CD4-positive, alpha-beta T cell treated with Interleukin-6 at 100 ng/mL for 8 hours (primary cell): ENCODE results near the gene BCKDHB.
"Not testable (repeated sequence)": the region's sequence is repeated elsewhere in the genome, so short reads cannot be mapped to it uniquely, and the experiment has no call there.

Source experiments
- DNase-seq: peaks from one replicate; pipeline ENCODE4 v3.0.0-alpha.2; 2020; ENCODE audit warnings: mixed read lengths, low spot score

The BCKDHB gene

DNA sequence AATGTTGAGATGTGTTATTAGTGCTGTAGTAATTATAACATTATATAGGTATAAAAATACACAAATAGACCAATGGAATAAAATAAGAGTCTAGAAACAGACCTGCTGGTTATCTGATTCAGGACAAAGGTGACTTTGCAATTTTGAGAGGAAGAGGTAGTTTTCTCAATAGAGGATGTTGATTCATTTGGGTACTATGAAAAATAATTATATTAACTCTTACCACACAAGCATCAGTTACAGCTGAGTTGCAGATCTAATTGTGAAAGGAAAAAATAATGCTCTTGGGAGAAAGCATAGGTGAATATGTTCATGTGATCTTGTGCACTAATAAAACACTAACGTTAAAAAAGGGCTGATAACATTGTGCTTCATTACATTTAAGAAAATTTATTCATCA is 103.0 kb downstream of the BCKDHB start:
- no peak for DNase-seq

DNA sequence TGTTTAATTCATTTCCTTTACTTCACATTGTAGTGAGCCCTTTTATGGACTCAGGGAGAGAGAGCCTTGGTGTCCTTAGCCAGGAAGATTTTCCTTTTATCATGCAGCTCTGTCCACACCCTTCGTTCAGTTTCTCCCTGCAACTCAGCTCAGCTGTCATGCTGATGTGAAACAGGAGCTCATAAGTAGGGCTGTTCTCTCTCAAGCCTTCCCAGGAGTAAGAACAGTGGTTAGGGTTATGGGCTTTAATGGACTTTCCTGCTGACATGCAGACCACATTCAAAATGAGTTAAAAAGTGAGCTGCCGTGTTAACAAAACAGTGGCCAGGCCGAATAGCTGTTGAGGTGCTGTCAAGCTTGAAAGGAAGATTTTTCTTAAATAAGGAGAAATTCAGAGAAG is 104.1 kb downstream of the BCKDHB start:
- no peak for DNase-seq

DNA sequence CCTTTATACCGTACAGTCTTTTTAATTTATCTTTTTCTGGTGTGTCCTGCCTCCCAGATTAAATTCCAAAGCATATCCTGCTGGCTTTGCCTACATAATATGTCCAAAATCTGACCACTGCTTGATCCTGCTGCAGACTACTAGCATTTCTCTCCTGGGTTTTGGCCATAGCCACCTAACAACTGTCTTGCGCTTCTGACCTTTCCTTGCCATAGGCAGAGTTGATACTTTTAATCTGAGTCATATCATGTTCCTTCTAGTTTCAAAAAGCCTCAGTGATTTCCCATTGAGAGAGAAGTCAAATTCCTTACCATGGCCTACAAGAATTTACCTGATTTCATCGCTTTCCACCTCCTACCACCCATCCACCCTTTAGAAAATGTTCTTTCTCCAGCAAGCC is 104.8 kb downstream of the BCKDHB start:
- DNase-seq, result no peak

DNA sequence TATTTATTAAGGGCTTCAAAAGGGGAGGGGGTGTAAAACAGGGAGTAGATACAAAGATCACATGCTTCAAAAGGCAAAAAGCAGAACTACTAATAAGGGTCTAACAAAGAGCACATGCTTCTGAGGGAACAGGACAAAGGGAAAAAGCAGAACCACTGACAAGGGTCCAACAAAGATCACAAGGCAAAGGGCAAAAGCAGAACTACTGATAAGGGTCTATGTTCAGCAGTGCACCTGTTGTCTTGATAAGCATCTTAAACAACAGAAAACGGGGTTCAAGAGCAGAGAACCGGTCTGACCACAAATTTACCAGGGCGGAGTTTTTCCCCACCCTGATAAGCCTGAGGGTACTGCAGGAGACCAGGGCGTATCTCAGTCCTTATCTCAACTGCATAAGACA is 105.4 kb downstream of the BCKDHB start:
- not testable (repeated sequence) for DNase-seq

DNA sequence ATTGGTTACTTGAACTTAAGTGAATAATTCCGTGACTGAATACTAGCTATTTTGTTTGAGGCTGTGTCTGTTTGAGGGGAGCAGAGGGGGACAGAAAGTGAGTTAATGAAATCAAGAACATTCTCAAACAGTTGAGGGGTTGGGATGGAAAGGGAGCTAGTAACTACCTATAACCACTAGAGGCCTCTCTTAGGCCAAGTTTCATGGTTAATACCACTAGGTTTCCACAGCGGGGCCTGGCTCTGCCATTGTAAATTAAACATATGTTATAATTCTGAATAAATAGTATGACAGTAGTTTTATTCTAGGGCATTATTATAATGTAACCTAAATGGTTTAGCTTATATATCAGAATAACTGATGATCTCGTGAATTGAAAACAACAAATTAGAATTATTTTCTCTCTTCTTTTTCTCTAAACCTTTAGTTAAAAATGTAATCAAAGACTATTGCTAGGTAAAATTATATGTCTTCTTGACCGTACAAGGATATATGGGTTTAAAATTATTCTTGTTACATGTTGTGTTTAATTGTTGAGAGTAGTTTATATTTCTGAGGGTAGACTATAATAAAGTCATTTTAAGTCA is 108.1 kb downstream of the BCKDHB start:
- no peak for DNase-seq

DNA sequence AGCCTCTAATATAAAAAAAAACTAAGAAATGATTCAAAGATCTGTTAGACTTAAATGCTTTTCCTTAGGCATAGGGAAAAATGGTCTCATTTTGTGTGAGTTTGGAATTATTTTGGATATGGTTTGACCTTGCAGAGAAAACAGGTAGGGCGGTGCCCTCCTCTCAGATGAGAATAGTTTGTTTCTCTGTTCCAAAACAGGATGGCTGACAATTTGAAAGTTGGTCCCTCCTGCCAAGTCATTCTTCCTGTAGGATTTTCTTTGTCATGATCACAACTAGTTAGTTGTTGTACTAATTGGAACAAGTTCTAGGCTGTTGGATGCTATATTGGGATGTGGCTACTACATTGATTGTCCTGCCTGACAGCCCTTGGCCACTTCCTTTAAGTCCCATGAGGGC is 108.6 kb downstream of the BCKDHB start:
- DNase-seq, result no peak

DNA sequence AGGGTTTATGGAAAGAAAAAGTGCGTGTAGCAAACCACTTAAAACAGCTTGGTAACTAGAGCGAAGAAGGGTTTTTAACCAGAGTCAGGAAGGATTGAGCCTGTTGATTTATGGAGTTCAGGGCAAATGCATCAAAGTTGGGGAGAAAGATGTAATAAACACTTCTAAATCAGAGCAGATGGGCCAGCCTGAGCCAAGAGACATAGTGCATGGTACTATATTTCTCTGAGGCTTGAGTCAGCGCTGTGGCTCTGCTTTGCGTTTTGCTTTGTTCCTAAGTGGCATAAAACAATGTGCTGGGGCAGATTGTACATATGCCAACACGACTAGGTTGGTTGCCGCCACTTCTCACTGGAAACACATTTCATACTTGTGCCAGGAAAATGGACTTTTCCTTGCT is 111.3 kb downstream of the BCKDHB start:
- DNase-seq, result no peak

DNA sequence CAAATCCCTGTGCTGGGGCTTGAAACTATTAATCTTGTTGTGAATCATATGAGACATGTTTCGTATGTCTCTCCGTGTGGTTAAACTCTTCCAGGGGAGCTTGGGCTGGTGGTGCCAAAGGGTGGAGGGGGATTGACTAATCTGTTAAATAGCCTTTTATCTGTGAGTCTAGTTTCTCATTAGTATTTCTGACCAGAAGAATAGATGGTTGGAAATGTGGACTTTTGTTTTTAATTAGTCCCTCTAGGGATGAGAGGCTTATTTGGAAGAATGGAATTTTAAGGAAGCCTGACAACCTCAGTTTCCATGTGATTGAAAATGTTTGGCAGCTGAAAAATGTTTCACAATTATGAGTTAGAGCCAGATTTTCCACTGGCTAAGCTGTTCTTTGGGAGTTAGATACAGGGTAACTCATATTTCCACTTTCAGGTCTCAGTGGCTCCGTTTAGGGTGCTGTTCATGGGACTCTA is 117.3 kb downstream of the BCKDHB start:
- DNase-seq, result no peak

DNA sequence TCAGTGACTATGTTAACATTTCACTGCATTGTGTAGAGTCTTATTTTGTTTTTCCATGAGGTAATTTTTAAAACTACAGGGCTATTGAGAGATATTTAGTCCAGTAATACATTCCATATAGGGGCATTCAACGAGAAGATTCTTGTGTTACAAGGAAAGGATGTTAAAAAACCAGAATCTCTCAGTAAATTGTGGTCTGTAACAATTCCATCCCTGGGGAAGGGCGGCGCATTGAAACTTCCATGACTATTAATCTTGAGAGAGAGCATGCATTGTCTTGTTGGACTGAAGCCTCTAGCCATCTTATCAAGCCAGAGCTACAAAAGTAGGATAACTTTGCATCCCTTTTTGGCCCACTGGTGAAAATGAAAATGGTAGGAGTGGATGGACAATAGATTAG is 119.7 kb downstream of the BCKDHB start:
- no peak for DNase-seq

DNA sequence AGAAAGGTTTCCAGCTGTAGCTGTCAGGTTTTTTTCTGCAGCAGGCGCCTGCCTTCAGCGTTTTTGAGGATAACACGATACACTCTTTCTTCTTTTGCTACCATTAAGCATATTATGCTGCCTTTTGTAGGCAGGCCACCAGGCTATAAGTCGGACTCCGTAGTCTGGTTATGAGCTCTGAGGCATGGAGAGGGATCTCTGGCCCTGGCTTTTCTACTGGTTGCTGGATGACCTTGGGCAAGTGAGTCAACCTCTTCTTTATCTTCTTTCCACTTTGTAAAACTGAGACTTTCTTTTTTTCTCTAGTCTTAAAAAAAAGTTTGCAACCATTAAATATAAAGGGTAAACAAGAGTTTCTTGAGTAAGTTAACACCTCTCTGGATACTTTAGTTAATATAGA is 120.2 kb downstream of the BCKDHB start:
- no peak for DNase-seq

DNA sequence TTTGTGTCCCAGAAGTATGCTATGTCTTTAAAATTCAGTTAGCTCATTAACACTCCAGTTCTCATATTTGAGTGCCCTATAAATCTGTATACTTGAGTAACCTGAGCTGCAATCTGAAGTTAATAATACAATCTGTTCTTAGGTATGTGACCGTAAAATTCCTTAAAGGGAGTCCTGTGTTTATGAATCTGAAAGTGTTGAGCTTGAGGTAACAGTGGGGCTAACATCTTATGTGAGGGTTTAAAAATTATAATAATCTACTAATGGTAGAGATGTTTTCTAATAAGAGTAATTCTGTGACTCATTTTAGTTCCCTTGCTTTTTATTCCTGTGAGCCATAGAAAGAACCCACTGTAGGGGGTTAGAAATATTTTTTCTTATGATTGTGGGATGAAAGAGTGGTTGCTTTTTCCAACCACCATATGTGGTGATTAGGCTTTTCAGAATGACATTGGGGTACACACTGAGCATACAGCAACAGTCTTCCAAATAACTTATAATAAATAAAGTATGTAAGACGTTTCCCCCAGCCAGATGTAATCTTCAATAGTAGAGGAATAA is 121.2 kb downstream of the BCKDHB start:
- no peak for DNase-seq

DNA sequence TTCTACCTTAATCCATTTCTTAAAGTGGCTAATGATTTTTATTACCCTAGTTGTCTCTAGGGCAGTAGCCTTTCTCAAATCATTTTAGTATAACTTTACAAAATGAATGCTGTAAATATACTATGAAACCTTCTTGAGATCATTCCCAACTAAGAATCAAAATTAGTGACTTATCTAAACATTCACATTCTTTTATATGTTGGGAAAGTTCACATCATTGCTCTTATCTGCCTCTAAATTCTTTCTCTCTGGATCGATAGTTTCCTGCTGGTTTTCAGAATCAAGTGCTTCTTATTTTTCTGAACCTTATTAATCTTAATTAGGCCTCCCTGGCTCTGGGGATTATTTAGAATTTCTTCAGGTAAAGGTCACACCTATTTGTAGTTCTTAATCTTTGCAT is 126.8 kb downstream of the BCKDHB start:
- DNase-seq, result no peak

DNA sequence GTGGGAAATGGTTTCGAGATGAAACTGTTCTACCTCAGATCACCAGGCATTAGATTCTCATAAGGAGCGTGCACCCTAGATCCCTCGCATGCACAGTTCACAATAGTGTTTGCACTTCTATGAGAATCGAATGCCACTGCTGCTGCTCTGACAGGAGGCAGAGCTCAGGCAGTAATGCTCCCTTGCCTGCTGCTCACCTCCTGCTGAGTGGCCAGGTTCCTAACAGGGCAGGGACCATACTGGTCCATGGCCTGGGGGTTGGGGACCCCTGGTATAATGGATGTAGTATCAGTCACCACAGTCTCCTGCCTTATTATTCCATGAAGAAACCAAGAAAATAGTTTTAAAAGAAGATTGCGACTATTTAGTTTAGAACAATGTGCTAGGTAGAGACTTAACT is 127.5 kb downstream of the BCKDHB start:
- DNase-seq, result no peak

DNA sequence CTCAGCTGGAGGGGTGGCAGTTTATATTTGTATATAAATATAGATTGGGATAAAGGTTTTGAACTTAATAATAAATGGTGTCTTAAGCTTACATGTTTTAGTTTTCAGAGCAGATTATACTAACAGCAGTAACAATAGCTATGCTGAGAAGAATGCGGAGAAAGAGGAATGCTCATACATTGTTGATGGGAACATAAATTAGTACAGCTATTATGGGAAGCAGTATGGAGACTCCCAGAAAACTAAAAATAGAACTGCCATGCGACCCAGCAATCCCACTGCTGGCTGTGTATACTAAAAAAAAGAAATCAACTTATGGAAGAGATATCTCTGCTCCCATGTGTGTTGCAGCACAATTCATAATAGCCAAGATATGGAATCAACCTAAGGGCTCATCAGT is 127.9 kb downstream of the BCKDHB start:
- no peak for DNase-seq

DNA sequence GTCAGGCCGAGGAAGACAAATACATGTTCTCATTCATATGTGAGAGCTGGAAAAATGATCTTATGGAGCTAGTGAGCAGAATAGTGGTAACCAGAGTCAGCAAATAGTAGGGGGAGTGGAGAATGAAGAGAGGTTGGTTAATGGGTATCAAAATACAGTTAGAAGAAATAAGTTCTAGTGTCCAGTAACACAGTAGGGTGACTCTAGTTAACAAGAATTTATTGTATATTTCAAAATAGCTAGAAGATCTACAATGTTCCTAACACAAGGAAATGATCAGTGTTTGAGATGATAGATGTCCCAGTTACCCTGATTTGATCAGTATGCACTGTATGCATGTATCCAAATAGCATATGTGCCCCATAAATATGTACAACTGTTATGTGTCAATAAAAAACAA is 128.4 kb downstream of the BCKDHB start:
- DNase-seq, result no peak

DNA sequence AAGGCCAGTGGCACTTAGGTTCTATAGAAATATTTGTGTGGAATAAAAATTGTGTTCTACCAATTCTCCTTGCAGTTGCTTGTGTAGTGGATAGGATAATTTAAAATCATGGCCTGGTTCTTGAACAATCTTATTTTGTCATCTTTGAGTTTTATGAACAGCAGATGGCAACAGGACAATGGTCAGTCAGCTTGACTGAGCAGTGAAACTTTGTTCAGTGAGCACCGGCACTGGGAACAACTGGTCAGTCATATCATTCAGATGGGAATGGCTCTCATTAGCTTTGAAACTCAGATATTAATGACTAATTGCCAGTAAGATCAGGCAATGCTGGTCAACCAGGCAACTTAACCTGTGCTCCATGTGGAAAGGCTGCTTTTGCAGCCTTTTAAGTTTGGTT is 129.2 kb downstream of the BCKDHB start:
- no peak for DNase-seq

DNA sequence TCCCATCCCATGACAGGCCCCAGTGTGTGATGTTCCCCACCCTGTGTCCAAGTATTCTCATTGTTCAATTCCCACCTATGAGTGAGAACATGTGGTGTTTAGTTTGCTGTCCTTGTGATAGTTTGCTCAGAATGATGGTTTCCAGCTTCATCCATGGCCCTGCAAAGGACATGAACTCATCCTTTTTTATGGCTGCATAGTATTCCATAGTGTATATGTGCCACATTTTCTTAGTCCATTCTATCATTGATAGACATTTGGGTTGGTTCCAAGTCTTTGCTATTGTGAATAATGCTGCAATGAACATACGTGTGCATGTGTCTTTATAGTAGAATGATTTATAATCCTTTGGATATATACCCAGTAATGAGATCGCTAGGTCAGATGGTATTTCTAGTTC is 132.3 kb downstream of the BCKDHB start:
- not testable (repeated sequence) for DNase-seq

DNA sequence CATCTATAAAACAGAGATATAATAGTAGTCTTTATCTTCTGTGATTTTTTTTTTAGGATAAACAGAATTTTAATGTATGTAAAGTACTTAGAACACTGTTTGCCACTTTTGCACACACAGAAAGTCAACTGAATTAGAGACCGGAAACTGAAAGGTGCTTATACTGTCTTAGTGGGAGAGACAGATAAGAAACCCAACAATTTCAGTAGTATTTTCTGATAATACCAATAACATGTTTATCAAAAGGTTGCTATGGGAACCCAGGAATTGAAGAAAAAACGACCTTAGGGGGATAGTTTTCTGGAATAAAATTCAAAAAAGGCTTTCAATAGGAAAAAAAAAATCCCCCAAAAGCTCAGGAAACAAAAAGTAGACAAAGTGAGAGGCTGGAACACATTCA is 138.6 kb downstream of the BCKDHB start:
- no peak for DNase-seq

DNA sequence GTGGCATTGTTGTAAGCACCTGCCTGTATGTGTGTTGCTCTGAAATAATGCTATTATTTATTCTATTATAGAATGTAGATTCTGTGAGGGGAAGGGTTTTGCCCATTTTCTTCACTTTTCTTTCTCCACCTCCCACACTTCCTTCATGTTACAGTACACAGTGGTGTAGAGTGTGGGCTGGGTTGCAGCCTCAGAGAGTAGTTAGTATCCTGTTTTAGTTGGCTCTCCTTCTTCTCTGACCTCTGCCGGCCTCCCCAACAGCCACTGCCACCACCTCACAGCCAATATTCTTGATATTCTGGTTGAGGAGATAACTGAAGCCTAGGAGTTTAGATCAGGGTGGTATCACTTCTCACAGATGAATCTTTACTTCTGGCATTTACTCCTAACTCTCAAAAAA is 143.4 kb downstream of the BCKDHB start:
- no peak for DNase-seq

DNA sequence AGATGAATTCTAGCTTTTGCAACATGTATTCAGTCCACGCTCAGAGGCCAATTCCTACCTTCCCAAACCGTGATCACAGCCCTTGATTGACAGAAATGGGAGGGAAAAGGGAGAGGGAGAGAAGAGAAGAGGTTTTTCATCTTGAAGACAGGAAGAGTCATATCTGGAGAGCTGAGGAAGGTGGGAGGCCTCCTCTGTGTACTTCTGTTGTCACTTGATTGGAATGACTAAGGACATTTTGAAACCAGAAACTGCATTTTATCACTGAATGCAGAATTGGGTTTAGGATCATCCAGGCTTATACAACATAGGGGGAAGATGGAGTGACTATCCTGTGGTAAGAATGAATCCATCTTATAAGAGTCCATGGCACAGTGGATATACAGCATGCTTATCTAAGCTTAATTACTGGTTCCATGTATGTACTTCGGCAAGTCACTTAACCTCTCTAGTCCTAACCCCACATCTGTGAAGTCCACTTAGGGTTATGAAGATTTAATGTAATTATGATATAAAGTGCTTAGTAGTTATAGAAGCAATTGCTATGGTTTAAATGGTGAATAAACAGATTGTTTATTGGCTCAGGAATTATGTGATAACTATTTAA is 144.0 kb downstream of the BCKDHB start:
- DNase-seq, result no peak

DNA sequence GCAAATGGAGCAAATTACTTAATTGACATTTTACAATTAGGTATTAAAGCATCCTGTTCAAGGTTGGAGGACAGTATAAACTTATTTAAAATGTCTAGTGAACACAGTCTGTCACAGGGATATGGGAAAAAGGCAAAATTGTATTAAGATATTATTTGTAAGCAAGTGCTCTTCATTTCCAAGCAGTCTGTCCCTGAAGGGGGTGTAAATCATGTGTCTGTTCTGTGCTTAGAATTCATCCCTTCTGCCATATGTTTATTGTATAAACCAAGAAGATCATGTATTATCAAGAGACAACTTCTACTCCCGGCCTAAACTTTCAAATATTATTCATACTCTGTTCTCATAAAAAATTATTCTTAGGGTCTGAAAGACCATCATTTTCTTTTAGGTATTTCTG is 144.8 kb downstream of the BCKDHB start:
- DNase-seq, result no peak

DNA sequence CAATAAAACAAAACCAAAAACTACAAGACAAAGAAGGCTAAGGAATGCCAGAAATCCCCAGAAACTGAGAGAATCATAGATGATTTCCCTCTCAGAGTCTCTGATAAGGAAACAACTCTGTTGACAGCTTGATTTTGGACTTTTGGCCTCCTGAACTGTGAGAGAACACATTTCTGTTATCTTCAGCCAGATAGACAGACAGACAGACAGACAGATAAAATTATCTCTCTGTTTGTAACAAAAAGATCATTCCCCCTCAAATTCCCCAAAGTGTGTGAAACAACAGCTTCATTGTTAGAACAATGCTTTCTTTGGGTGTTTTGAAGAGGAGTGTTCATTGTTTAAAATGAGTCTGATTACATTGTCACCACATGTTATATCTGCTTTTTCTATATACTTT is 148.2 kb downstream of the BCKDHB start:
- DNase-seq, result no peak

DNA sequence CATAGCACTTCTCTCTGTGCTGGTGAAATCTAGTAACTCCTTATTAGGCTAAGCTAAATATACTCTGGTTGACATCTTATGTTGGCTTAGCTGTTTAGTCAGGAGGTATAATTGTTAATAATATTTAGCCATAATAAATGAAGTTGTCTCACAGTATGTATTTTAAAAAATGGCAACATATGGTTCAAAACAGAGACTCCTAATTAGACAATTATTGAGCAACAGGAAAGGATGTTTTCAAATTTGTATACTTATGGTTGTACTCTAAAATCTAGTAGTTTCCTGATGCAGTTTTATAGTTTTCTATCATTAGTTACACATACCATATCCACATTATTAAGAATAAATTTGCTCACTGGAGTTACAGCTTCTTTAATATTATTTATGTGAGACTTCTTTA is 150.2 kb downstream of the BCKDHB start:
- no peak for DNase-seq

DNA sequence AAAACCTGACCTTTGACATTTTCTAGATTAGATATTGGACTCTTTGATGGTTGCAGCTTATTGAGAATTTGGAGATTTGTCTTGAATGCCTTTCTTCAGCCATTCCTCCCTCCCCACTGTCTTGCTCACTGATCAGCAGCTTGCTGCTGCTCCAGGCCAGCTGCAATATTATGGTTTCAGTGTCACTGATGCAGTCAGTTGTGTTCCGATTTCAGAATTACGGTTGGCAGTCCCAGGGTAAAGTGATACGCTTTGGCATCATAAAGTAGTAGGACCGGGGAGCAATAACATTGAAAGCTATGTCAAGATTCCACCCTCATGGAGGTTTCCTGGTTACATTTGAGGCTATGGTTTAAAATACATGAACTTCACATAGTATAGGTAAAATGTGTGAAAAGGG is 152.6 kb downstream of the BCKDHB start:
- no peak for DNase-seq
